GM12878 (cell line): Measurements from ENCODE around the gene BRD3. TPM values are rescaled to one million over a fixed set of nuclear protein-coding genes. Genes with fewer than 3 reads are reported as not detected.

ENCODE experiments used
- ASH2L ChIP-seq: fragments of 300-600, 200-600 bp; sonication (generic); IDR thresholded peaks from 2 replicates; pipeline ENCODE4 v1.6.1; 2017; ENCODE audit warnings: low read depth, mild to moderate bottlenecking, borderline replicate concordance
- BMI1 ChIP-seq: fragments of 450-650 bp; IDR thresholded peaks from 2 replicates; pipeline ENCODE4 v1.6.1; 2016; ENCODE audit warnings: mild to moderate bottlenecking, moderate library complexity, borderline replicate concordance
- CHD2 ChIP-seq: IDR thresholded peaks from 2 replicates; pipeline ENCODE4 v1.6.1; 2011; ENCODE audit warnings: low read depth, low read length, improper control_type of control experiment, borderline replicate concordance
- E4F1 ChIP-seq: fragments of 450-650 bp; IDR thresholded peaks from 2 replicates; pipeline ENCODE4 v1.6.1; 2018; ENCODE audit warnings: borderline replicate concordance, mild to moderate bottlenecking; ENCODE audit not compliant: partially characterized antibody
- IKZF2 ChIP-seq, 2 experiments: fragments of 450-650 bp; IDR thresholded peaks; 2 replicates each; pipeline ENCODE4 v1.6.1; 2017; ENCODE audit warnings: mild to moderate bottlenecking in 2 of 2, moderate library complexity in 2 of 2
- IRF4 ChIP-seq: IDR thresholded peaks from 2 replicates; pipeline ENCODE4 v1.6.1; 2011; ENCODE audit warnings: low read depth, low read length
- MTA3 ChIP-seq: IDR thresholded peaks from 2 replicates; pipeline ENCODE4 v1.6.1; 2012; ENCODE audit warnings: low read length, inconsistent platforms, borderline replicate concordance
- MYB ChIP-seq: fragments of 150-350 bp; IDR thresholded peaks from 2 replicates; pipeline ENCODE4 v1.6.1; 2014; ENCODE audit warnings: mild to moderate bottlenecking, low read depth, low read length, borderline replicate concordance
- MYC ChIP-seq: IDR thresholded peaks from 2 replicates; pipeline ENCODE4 v1.6.1; 2011; ENCODE audit warnings: mild to moderate bottlenecking, low read length, moderate library complexity, inconsistent platforms; ENCODE audit not compliant: insufficient read depth, insufficient replicate concordance, insufficient read length, severe bottlenecking
- NFXL1 ChIP-seq: fragments of 450-650 bp; IDR thresholded peaks from 2 replicates; pipeline ENCODE4 v1.6.1; 2017; ENCODE audit warnings: antibody characterized with exemption, mild to moderate bottlenecking, borderline replicate concordance
- PAX8 ChIP-seq: fragments of 450-650 bp; IDR thresholded peaks from 2 replicates; pipeline ENCODE4 v1.6.1; 2017; ENCODE audit warnings: mild to moderate bottlenecking, moderate library complexity
- POLR2A ChIP-seq: IDR thresholded peaks from 2 replicates; pipeline ENCODE4 v1.6.1; 2011; ENCODE audit warnings: low read depth, mild to moderate bottlenecking, low read length
- POU2F2 ChIP-seq: IDR thresholded peaks from 3 replicates; pipeline ENCODE4 v1.6.1; 2011; ENCODE audit warnings: low read depth, mild to moderate bottlenecking, low read length, borderline replicate concordance
- RCOR1 ChIP-seq: conservative IDR thresholded peaks from 2 replicates; pipeline ENCODE4 v1.6.1; 2012; ENCODE audit warnings: low read depth, low read length, improper control_type of control experiment
- REST ChIP-seq: IDR thresholded peaks from 2 replicates; pipeline ENCODE4 v1.6.1; 2012; ENCODE audit warnings: mild to moderate bottlenecking, low read depth, low read length
- SUPT20H ChIP-seq: IDR thresholded peaks from 2 replicates; pipeline ENCODE4 v1.6.1; 2011; ENCODE audit warnings: low read depth, mild to moderate bottlenecking, low read length, moderate library complexity, borderline replicate concordance; ENCODE audit not compliant: control insufficient read depth
- TAF1 ChIP-seq: IDR thresholded peaks from 2 replicates; pipeline ENCODE4 v1.6.1; 2011; ENCODE audit warnings: mild to moderate bottlenecking, low read depth, low read length, borderline replicate concordance
- TCF7 ChIP-seq: IDR thresholded peaks from 2 replicates; pipeline ENCODE4 v1.6.1; 2014; ENCODE audit warnings: antibody characterized with exemption, borderline replicate concordance
- ZNF207 ChIP-seq: fragments of 450-650 bp; IDR thresholded peaks from 2 replicates; pipeline ENCODE4 v1.6.1; 2014; ENCODE audit warnings: antibody characterized with exemption, mild to moderate bottlenecking, borderline replicate concordance
- ZNF384 ChIP-seq: IDR thresholded peaks from 2 replicates; pipeline ENCODE4 v1.6.1; 2012; ENCODE audit warnings: low read depth, mild to moderate bottlenecking, low read length, improper control_type of control experiment, borderline replicate concordance
- polyA plus RNA-seq, 11 experiments: library from polyadenylated mRNA; depleted of rRNA in 4 of 11; unstranded in 6 of 11; stranded (reverse) in 5 of 11; fragments of >200 nt; fragmentation: Nextera tagmentation in 4 of 11; fragmentation: Illumina TruSeq in 1 of 11; extraction: Ambion mirVana in 4 of 11; extraction: Trizol in 1 of 11; gene quantifications; 1 replicate in 1 of 11; 2 replicates in 10 of 11; pipeline versions ENCODE4 v1.2.1 to v1.2.3, GENCODE V29; 2011 to 2016; ENCODE audit warnings: inconsistent platforms in 2 of 11, missing spikeins in 2 of 11, low read depth in 1 of 11
- total RNA-seq, 4 experiments: library from RNA; depleted of rRNA in 3 of 4; stranded (reverse); fragments of >200 nt in 3 of 4; fragmentation: Illumina TruSeq in 1 of 4; extraction: Trizol in 1 of 4; gene quantifications; 2 replicates each; pipeline versions ENCODE4 v1.2.1 to v1.2.3, GENCODE V29; 2013 to 2021
- TF ChIP-seq, protein P1 (sequence below): fragments of 150-350 bp; IDR thresholded peaks from 2 replicates; pipeline ENCODE4 v1.6.1; 2014; ENCODE audit warnings: mild to moderate bottlenecking, low read depth, low read length

BRD3 gene
- total and polyA plus RNA-seq, 10 of the 15 experiments (the other 5 are each of a cell fraction or from before 2014, with no cell fraction given) = 0.53 to 20.8 (median 4.8) TPM

DNA sequence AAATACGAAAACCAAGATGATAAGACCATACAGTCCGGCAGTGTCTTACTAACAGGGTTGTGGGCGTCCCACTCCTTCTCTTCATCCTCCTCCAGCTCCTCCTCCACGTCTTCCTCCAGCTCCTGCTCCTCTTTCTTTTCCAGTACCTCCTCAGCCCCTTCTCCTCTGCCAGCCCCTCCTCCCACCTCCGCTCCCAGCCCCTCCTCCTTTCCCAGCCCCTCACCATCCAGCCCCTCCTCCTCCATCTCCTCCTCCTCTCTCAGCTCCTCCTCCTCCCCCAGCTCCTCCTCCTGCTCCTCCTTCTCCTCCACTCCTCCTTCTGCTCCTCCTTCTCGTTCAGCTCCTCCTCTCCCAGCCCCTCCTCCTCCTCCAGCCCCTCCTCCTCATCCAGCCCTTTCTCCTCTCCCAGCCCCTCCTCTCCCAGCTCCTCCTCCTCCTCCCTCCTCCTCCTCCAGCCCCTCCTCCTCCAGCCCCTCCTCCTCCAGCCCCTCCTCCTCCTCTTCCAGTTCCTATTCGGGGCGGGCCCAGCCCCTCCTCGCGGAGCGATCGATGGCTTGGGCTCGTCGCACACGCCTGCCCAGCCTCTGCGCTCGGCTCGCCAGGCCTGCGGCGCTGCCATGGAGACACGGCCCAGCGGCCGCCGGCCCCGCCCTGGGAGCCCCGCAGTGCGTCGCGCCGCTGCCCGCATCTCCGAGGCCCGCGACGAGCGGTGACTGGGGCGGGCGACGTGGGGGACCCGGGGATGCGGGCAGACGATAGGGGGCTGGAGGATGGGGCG, 42.8 kb downstream of the BRD3 start, which contains the start of gene BRD3OS (continued):
- TF ChIP-seq MYC = no peak
- TF ChIP-seq, protein P1, sequence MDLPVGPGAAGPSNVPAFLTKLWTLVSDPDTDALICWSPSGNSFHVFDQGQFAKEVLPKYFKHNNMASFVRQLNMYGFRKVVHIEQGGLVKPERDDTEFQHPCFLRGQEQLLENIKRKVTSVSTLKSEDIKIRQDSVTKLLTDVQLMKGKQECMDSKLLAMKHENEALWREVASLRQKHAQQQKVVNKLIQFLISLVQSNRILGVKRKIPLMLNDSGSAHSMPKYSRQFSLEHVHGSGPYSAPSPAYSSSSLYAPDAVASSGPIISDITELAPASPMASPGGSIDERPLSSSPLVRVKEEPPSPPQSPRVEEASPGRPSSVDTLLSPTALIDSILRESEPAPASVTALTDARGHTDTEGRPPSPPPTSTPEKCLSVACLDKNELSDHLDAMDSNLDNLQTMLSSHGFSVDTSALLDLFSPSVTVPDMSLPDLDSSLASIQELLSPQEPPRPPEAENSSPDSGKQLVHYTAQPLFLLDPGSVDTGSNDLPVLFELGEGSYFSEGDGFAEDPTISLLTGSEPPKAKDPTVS = no peak
- TF ChIP-seq ZNF384 = no peak
- TF ChIP-seq MYB = no peak
- TF ChIP-seq BMI1 = peak; percentile 70; the same call in 1 of the 2 replicates
- no peak for TF ChIP-seq ZNF207
- TF ChIP-seq IRF4 = no peak
- TF ChIP-seq POLR2A = peak; percentile 60
- 0 out of 2 replicates have a peak, but pooled peaks have one; percentile 61 for TF ChIP-seq CHD2
- no peak for TF ChIP-seq RCOR1
- TF ChIP-seq REST = no peak
- TF ChIP-seq SUPT20H = no peak
- TF ChIP-seq E4F1 = no peak
- no peak for TF ChIP-seq IKZF2 (IDR thresholded peaks at IDR 0.05)
- no peak for TF ChIP-seq MTA3
- TF ChIP-seq POU2F2 = no peak
- TF ChIP-seq NFXL1 = peak; percentile 95
- no peak for TF ChIP-seq ASH2L
- TF ChIP-seq TCF7 = no peak
- TF ChIP-seq TAF1 = peak; percentile 26; the same call in 1 of the 2 replicates
- TF ChIP-seq PAX8 = no peak
